Loucy (cell line): ENCODE measurements around the gene PAN3.

Experiments
- H2AFZ ChIP-seq: fragments of 200-600 bp; sonication (generic); 2 replicates; pipeline ENCODE4 v1.6.0; 2016; ENCODE audit warnings: antibody characterized with exemption, mild to moderate bottlenecking, low read length, moderate library complexity
- H3F3A ChIP-seq: fragments of 200-600 bp; 2 replicates; pipeline ENCODE4 v1.6.0; 2016; ENCODE audit warnings: antibody characterized with exemption, low read depth, mild to moderate bottlenecking
- H3K27me3 ChIP-seq: fragments of 200-600 bp; sonication (generic); 2 replicates; pipeline ENCODE4 v1.6.1; 2014; ENCODE audit warnings: low read length, mild to moderate bottlenecking; ENCODE audit not compliant: insufficient read depth, poor library complexity, severe bottlenecking
- H3K36me3 ChIP-seq: fragments of 200-600 bp; sonication (generic); 2 replicates; pipeline ENCODE4 v1.6.1; 2016; ENCODE audit warnings: low read length; ENCODE audit not compliant: insufficient read depth
- H3K4me1 ChIP-seq: fragments of 200-600 bp; sonication (generic); 2 replicates; pipeline ENCODE4 v1.5.1; 2014; ENCODE audit warnings: low read length, mild to moderate bottlenecking; ENCODE audit not compliant: insufficient read depth, poor library complexity, severe bottlenecking
- H3K4me2 ChIP-seq: fragments of 200-600 bp; sonication (generic); 2 replicates; pipeline ENCODE4 v1.6.0; 2014; ENCODE audit warnings: antibody characterized with exemption, low read length, low read depth, mild to moderate bottlenecking; ENCODE audit not compliant: poor library complexity, severe bottlenecking
- H3K4me3 ChIP-seq: fragments of 200-600 bp; sonication (generic); 2 replicates; pipeline ENCODE4 v1.5.1; 2014; ENCODE audit warnings: low read length, mild to moderate bottlenecking, mixed read lengths; ENCODE audit not compliant: poor library complexity, severe bottlenecking
- H3K79me2 ChIP-seq: fragments of 200-600 bp; sonication (generic); 2 replicates; pipeline ENCODE4 v1.6.1; 2014; ENCODE audit warnings: low read length; ENCODE audit not compliant: insufficient read depth
- H3K9ac ChIP-seq: fragments of 200-600 bp; sonication (generic); 2 replicates; pipeline ENCODE4 v1.6.0; 2014; ENCODE audit warnings: mild to moderate bottlenecking, low read depth, low read length, moderate library complexity; ENCODE audit not compliant: poor library complexity, severe bottlenecking
- H3K9me2 ChIP-seq: fragments of 200-600 bp; sonication (generic); replicated peaks from 2 replicates; pipeline ENCODE4 v1.6.1; 2016; ENCODE audit warnings: low read depth, low read length, mixed read lengths
- H3K9me3 ChIP-seq: fragments of 200-600 bp; sonication (generic); 2 replicates; pipeline ENCODE4 v1.6.1; 2014; ENCODE audit warnings: mild to moderate bottlenecking, antibody characterized with exemption, low read length, low read depth; ENCODE audit not compliant: insufficient read depth
- H4K20me1 ChIP-seq: fragments of 200-600 bp; sonication (generic); 2 replicates; pipeline ENCODE4 v1.6.0; 2014; ENCODE audit warnings: antibody characterized with exemption, low read length, mild to moderate bottlenecking; ENCODE audit not compliant: insufficient read depth, poor library complexity, severe bottlenecking
- EZH2phosphoT487 ChIP-seq: fragments of 200-600 bp; IDR thresholded peaks from 2 replicates; pipeline ENCODE4 v1.6.1; 2018; ENCODE audit warnings: antibody characterized with exemption, mild to moderate bottlenecking, moderate library complexity, borderline replicate concordance
- TF ChIP-seq, protein P1 (sequence below): fragments of 200-600 bp; sonication (generic); conservative IDR thresholded peaks from 2 replicates; pipeline ENCODE4 v1.5.1; 2014; ENCODE audit warnings: mild to moderate bottlenecking, antibody characterized with exemption, low read length

PAN3 gene

DNA sequence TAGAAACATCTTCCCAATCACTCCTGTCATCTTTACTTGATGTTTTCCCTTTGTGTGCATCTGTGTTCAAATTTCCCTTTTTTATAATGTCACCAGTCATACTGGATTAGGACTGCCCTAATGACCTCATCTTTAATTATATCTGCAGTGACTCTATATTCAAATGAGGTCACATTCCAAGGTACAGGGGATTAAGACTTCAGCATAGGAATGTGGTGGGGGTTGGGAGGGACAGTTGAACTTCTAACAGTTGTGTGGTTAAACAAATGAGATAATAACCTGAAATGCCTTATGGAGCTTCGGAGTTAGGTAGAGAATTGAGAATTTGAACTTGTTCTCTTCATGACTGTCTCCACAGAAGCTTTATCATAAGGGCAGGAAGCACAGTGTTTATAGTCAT is 23.0 kb downstream of the PAN3 start:
- Histone ChIP-seq H4K20me1 (peaks cover 80% of the 10 kb centered on the region), H3K36me3 (peaks cover 16% of the 10 kb centered on the region; the same call in 1 of the 2 replicates), H3K79me2 (peaks cover 94% of the 10 kb centered on the region), H2AFZ (no peak overlapping the region), H3K4me1 (peaks cover 16% of the 10 kb centered on the region), H3K27me3 (no peaks in the 10 kb centered on the region), H3K9me3 (peaks cover 12% of the 10 kb centered on the region; the same call in 1 of the 2 replicates), H3K4me2 (peak overlapping the region; percentile 26), H3K9ac (no peak overlapping the region), H3K9me2 (no peaks in the 10 kb centered on the region), H3F3A (no peaks in the 10 kb centered on the region; the same call in 1 of the 2 replicates), H3K4me3 (no peak overlapping the region)
- TF ChIP-seq, protein P1, sequence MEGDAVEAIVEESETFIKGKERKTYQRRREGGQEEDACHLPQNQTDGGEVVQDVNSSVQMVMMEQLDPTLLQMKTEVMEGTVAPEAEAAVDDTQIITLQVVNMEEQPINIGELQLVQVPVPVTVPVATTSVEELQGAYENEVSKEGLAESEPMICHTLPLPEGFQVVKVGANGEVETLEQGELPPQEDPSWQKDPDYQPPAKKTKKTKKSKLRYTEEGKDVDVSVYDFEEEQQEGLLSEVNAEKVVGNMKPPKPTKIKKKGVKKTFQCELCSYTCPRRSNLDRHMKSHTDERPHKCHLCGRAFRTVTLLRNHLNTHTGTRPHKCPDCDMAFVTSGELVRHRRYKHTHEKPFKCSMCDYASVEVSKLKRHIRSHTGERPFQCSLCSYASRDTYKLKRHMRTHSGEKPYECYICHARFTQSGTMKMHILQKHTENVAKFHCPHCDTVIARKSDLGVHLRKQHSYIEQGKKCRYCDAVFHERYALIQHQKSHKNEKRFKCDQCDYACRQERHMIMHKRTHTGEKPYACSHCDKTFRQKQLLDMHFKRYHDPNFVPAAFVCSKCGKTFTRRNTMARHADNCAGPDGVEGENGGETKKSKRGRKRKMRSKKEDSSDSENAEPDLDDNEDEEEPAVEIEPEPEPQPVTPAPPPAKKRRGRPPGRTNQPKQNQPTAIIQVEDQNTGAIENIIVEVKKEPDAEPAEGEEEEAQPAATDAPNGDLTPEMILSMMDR, result no peak
- TF ChIP-seq EZH2phosphoT487, result no peak

DNA sequence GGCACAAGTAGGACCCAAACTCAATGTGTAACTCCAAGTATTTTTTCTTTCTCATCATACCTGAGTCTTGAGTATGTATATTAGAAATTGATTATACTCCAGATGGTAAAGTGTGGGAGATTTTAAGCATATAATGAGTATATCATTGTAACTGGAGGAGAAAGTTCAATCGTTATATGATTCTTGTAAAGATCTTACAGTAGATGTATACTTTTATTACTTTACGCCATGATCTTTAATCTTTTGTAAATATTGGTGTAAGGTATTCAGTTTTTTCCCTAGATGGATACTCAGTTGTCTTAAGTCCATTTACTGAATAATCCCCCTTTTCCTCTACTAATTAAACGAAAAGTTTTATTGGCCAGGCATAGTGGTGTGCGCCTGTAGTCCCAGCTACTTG is 25.2 kb downstream of the PAN3 start:
- Histone ChIP-seq H3K27me3 (no peaks in the 10 kb centered on the region), H2AFZ (no peak overlapping the region), H3K79me2 (peaks cover 94% of the 10 kb centered on the region), H3F3A (no peaks in the 10 kb centered on the region; the same call in 1 of the 2 replicates), H3K9me2 (no peaks in the 10 kb centered on the region), H3K36me3 (no peaks in the 10 kb centered on the region), H3K9me3 (no peaks in the 10 kb centered on the region), H3K9ac (no peak overlapping the region), H3K4me3 (no peak overlapping the region), H3K4me2 (no peak overlapping the region), H3K4me1 (peaks cover 16% of the 10 kb centered on the region), H4K20me1 (peaks cover 80% of the 10 kb centered on the region)
- TF ChIP-seq EZH2phosphoT487, result no peak
- TF ChIP-seq, protein P1, result no peak

DNA sequence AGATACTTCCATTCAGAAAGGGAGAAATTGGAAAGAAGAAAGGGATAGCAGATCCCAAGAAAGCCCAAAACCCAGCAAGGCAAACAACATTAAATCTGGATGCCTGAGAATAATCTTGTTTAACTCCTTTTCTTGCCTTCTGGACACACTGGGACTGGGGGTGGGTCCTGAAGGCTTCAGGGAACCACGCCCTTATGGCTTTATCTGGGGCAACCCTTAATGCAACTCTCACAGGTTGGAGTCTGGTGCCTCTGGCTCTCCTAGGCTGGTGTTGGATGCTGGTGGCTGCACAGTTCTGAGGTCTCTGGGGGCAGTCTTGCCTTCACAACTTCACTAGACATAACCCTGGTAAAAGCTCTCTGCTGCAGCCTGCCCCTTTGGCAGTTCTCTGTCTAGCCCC is 27.9 kb downstream of the PAN3 start:
- no peaks in the 10 kb centered on the region for H3K27me3 ChIP-seq
- no peak overlapping the region for H3K4me3 ChIP-seq
- H3K79me2 ChIP-seq, result peaks cover 97% of the 10 kb centered on the region
- H3F3A ChIP-seq, result no peaks in the 10 kb centered on the region
- H3K9me2 ChIP-seq, result no peaks in the 10 kb centered on the region
- H3K36me3 ChIP-seq, result no peaks in the 10 kb centered on the region
- H2AFZ ChIP-seq, result no peak overlapping the region
- H3K4me1 ChIP-seq, result peaks cover 13% of the 10 kb centered on the region
- no peaks in the 10 kb centered on the region for H3K9me3 ChIP-seq
- TF ChIP-seq, protein P1, result no peak
- no peak for TF ChIP-seq EZH2phosphoT487
- H3K9ac ChIP-seq, result no peak overlapping the region
- H4K20me1 ChIP-seq, result peaks cover 66% of the 10 kb centered on the region
- H3K4me2 ChIP-seq, result no peak overlapping the region
